ENCODE measurements around the gene BSX. TPM values are rescaled to one million over a fixed set of nuclear protein-coding genes. Genes with fewer than 3 reads are reported as not detected.

BSX gene
- total RNA-seq, 1 donor from 2014 or later = not detected

DNA sequence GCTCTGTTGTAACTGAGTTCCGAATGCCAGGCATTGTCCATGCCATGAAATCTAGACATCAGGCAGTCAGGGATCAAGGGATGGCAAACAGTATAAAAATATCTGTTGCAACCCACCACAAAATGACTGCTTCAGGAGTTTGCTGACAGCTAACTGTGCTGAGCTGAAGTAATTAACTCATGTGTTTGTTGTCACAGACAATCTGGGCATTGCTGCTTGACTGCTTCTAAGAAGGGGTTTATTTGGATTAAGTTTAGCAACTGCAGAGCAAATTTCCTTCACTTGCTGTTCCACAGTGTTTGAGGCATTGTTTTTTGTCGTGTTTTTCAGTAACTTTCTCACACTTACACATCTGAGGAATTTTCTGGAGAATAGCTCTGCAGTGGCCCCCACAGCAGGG, 30.4 kb downstream of the BSX start:
- H3K4me3 Mint-ChIP-seq (ENCODE audit: unreplicated experiment) = no peak overlapping the region
- H3K9me3 Mint-ChIP-seq (ENCODE audit: unreplicated experiment) = no peaks in the 10 kb centered on the region
- TF ChIP-seq, protein P1, sequence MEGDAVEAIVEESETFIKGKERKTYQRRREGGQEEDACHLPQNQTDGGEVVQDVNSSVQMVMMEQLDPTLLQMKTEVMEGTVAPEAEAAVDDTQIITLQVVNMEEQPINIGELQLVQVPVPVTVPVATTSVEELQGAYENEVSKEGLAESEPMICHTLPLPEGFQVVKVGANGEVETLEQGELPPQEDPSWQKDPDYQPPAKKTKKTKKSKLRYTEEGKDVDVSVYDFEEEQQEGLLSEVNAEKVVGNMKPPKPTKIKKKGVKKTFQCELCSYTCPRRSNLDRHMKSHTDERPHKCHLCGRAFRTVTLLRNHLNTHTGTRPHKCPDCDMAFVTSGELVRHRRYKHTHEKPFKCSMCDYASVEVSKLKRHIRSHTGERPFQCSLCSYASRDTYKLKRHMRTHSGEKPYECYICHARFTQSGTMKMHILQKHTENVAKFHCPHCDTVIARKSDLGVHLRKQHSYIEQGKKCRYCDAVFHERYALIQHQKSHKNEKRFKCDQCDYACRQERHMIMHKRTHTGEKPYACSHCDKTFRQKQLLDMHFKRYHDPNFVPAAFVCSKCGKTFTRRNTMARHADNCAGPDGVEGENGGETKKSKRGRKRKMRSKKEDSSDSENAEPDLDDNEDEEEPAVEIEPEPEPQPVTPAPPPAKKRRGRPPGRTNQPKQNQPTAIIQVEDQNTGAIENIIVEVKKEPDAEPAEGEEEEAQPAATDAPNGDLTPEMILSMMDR (IDR thresholded peaks at IDR 0.05) = no peak
- peaks cover 16% of the 10 kb centered on the region for H3K36me3 Mint-ChIP-seq (ENCODE audit: unreplicated experiment)
- H3K27ac Mint-ChIP-seq (ENCODE audit: unreplicated experiment) = no peak overlapping the region
- H3K27me3 Mint-ChIP-seq (ENCODE audit: unreplicated experiment) = peaks cover 5% of the 10 kb centered on the region
- no peaks in the 10 kb centered on the region for H3K4me1 Mint-ChIP-seq (ENCODE audit: unreplicated experiment)
- no peak for DNase-seq (ENCODE audit: extremely low spot score, unreplicated experiment)

DNA sequence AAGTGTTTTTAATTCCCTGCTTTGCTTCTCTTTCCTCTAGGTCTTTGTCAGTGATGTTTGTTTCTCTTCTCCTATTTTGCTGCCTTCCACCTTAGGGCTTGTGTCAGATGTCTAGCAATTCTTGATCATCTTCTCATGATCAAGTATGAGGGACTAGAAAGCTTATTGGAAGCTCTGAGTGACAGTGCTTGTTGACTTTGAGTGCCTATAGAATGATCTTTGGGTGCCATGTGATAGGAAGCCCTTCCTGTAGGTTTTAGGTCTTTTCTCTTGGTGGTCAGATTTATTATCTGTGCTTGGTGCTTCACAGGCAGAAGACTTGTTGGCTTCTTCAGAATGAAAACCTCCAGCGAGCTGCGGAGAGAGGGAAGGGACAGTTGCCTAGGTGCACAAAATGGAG, 43.1 kb downstream of the BSX start:
- TF ChIP-seq, protein P1 (IDR thresholded peaks at IDR 0.05) = no peak
- Mint-ChIP-seq H3K27me3 (ENCODE audit: unreplicated experiment) (peaks cover 2% of the 10 kb centered on the region), H3K4me3 (ENCODE audit: unreplicated experiment) (no peak overlapping the region), H3K9me3 (ENCODE audit: unreplicated experiment) (peaks cover 4% of the 10 kb centered on the region), H3K4me1 (ENCODE audit: unreplicated experiment) (no peaks in the 10 kb centered on the region), H3K36me3 (ENCODE audit: unreplicated experiment) (peaks cover 8% of the 10 kb centered on the region), H3K27ac (ENCODE audit: unreplicated experiment) (no peak overlapping the region)
- no peak for DNase-seq (ENCODE audit: extremely low spot score, unreplicated experiment)

DNA sequence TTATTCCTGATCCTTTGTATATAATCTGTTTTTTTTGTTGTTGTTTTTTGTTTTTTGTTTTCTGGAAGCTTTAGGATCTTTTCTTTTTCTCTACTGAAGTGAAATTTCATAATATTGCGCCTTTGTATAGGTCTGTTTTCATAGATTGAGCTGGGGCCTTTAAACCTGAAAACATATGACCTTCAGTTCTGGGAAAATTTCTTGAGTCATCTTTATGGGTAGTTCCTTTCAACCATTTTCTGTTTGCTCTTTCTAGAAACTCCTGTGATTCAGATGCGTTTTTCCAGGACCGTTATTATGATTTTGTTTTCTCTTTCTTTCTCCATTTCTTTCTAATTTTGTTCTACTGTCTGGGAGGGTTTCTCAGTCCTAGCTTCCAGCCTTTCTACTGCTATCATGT, 43.7 kb downstream of the BSX start:
- TF ChIP-seq, protein P1 (IDR thresholded peaks at IDR 0.05) = no peak
- no peak for DNase-seq (ENCODE audit: extremely low spot score, unreplicated experiment)
- H3K4me3 Mint-ChIP-seq (ENCODE audit: unreplicated experiment) = no peak overlapping the region
- H3K36me3 Mint-ChIP-seq (ENCODE audit: unreplicated experiment) = peaks cover 8% of the 10 kb centered on the region
- H3K9me3 Mint-ChIP-seq (ENCODE audit: unreplicated experiment) = peaks cover 4% of the 10 kb centered on the region
- H3K4me1 Mint-ChIP-seq (ENCODE audit: unreplicated experiment) = no peaks in the 10 kb centered on the region
- no peak overlapping the region for H3K27ac Mint-ChIP-seq (ENCODE audit: unreplicated experiment)
- peaks cover 2% of the 10 kb centered on the region for H3K27me3 Mint-ChIP-seq (ENCODE audit: unreplicated experiment)

DNA sequence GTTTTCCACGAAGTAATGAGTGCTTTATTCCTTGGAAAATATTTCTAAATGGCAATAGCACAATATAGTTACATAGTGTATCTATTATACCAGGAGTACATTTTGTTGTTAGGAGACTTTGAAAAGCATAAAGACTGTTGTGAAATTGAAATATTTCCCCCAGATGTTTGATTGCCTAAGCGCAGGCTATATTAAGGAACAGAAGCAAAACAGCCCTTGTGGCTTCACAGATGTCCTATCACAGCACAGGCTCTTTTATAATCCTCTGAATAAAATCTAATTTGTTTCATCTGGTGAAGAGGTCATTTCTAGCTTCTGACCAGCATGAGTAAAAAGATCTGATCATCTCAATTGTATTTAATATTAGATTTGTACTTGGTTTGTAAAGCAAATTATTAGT, 48.2 kb downstream of the BSX start:
- H3K4me3 Mint-ChIP-seq (ENCODE audit: unreplicated experiment) = no peak overlapping the region
- peaks cover 4% of the 10 kb centered on the region for H3K9me3 Mint-ChIP-seq (ENCODE audit: unreplicated experiment)
- peaks cover 10% of the 10 kb centered on the region for H3K36me3 Mint-ChIP-seq (ENCODE audit: unreplicated experiment)
- DNase-seq (ENCODE audit: extremely low spot score, unreplicated experiment) = no peak
- no peaks in the 10 kb centered on the region for H3K4me1 Mint-ChIP-seq (ENCODE audit: unreplicated experiment)
- TF ChIP-seq, protein P1 (IDR thresholded peaks at IDR 0.05) = no peak
- H3K27me3 Mint-ChIP-seq (ENCODE audit: unreplicated experiment) = peaks cover 2% of the 10 kb centered on the region
- no peak overlapping the region for H3K27ac Mint-ChIP-seq (ENCODE audit: unreplicated experiment)

DNA sequence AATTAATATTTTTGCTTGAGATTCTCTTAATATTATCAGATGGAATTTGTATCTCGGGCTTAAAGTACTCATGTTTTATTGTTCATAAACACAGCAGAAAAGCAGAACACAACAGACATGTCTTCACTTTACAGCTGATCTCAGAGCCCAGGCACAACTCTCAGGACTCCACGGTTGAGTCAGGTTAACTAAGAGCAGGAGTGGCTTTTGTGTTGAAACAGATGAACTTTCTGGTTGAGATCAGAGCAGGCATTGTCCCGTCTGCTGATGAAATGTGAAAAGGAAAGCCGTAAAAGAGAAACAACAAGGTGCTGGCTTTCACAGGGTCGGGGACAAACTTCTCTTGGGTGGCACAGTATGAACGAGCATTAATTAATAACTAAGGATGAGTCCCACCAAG, 50.1 kb downstream of the BSX start:
- Mint-ChIP-seq H3K9me3 (ENCODE audit: unreplicated experiment) (peaks cover 4% of the 10 kb centered on the region), H3K4me1 (ENCODE audit: unreplicated experiment) (no peaks in the 10 kb centered on the region), H3K27ac (ENCODE audit: unreplicated experiment) (no peak overlapping the region), H3K4me3 (ENCODE audit: unreplicated experiment) (no peak overlapping the region), H3K36me3 (ENCODE audit: unreplicated experiment) (peaks cover 10% of the 10 kb centered on the region), H3K27me3 (ENCODE audit: unreplicated experiment) (no peaks in the 10 kb centered on the region)
- DNase-seq (ENCODE audit: extremely low spot score, unreplicated experiment) = no peak
- TF ChIP-seq, protein P1 (IDR thresholded peaks at IDR 0.05) = no peak

Other genes starting within 250 kb of the BSX start
- gene CRTAM, start 143.3 kb downstream of the BSX start, total RNA-seq = not detected in 2 replicates
- gene JHY, start 99.1 kb downstream of the BSX start, total RNA-seq = 7.3 and 8.6 TPM in 2 replicates
- gene HSPA8, start 80.3 kb upstream of the BSX start, total RNA-seq = 1,086 and 1,095 TPM in 2 replicates
- gene CLMP, start 213.4 kb upstream of the BSX start, total RNA-seq = 22.7 and 24.8 TPM in 2 replicates